IMR-90 (cell line): ENCODE results near the gene SNRK. TPM values are rescaled to one million over a fixed set of nuclear protein-coding genes. Genes with fewer than 3 reads are reported as not detected.

Experiments used
- ATAC-seq: fragments of 200-7000 bp; cut with Tn5 transposase; 2 replicates; pipeline ENCODE4 v1.9.1; 2020; ENCODE audit warnings: low read depth, mild to moderate bottlenecking, moderate library complexity
- BruUV-seq: library from RNA; stranded (reverse); fragments of 400-500 nt; replicated peaks from 2 replicates; lab custom pipeline; 2021; lab: Mats Ljungman, UMichigan
- CTCF ChIA-PET: fragments of 300-600 bp; formaldehyde crosslinking; extraction: SDS; loops from one replicate; lab custom pipeline; 2021; ENCODE audit warnings: antibody characterized with exemption; lab: Yijun Ruan, JAX
- POLR2A ChIA-PET: fragments of 300-600 bp; sonication (Branson Sonifier 250); formaldehyde crosslinking; loops from one replicate; lab custom pipeline; 2022; ENCODE audit warnings: antibody characterized with exemption; ENCODE audit not compliant: unreplicated experiment; lab: Charles Lee
- DNase-seq: peaks from one replicate; pipeline ENCODE4 v3.0.0; 2013
- H2AFZ ChIP-seq: replicated peaks from 2 replicates; pipeline ENCODE3; 2013; ENCODE audit warnings: low read length, mild to moderate bottlenecking; ENCODE audit not compliant: poor library complexity
- H2AK5ac ChIP-seq: 2 replicates; pipeline ENCODE4 v1.6.1; 2013; ENCODE audit warnings: low read depth, low read length, inconsistent platforms
- H2AK9ac ChIP-seq: replicated peaks from 2 replicates; pipeline ENCODE3; 2013; ENCODE audit warnings: mild to moderate bottlenecking, low read depth, low read length, moderate library complexity; ENCODE audit not compliant: poor library complexity
- H2BK120ac ChIP-seq: 2 replicates; pipeline ENCODE4 v1.6.1; 2013; ENCODE audit warnings: low read depth, low read length, inconsistent platforms
- H2BK15ac ChIP-seq: 3 replicates; pipeline ENCODE4 v1.6.1; 2013; ENCODE audit warnings: low read depth, low read length, inconsistent platforms
- H2BK20ac ChIP-seq: 2 replicates; pipeline ENCODE4 v1.6.1; 2013; ENCODE audit warnings: low read depth, mild to moderate bottlenecking, inconsistent platforms, low read length, moderate library complexity
- H2BK5ac ChIP-seq: 2 replicates; pipeline ENCODE4 v1.6.1; 2013; ENCODE audit warnings: mild to moderate bottlenecking, low read depth, low read length, inconsistent platforms; ENCODE audit not compliant: poor library complexity, severe bottlenecking
- H3K14ac ChIP-seq: replicated peaks from 2 replicates; pipeline ENCODE4 v1.6.1; 2013; ENCODE audit warnings: low read depth, low read length, inconsistent platforms
- H3K18ac ChIP-seq: 2 replicates; pipeline ENCODE4 v1.6.1; 2013; ENCODE audit warnings: low read depth, low read length, control low read depth
- H3K23ac ChIP-seq: 2 replicates; pipeline ENCODE4 v1.6.1; 2013; ENCODE audit warnings: low read depth, low read length, inconsistent platforms
- H3K27ac ChIP-seq: 2 replicates; pipeline ENCODE4 v1.5.1; 2013; ENCODE audit warnings: mild to moderate bottlenecking, control low read depth, low read length; ENCODE audit not compliant: insufficient read depth
- H3K27me3 ChIP-seq: 2 replicates; pipeline ENCODE4 v1.6.1; 2013; ENCODE audit warnings: low read length; ENCODE audit not compliant: control insufficient read depth, insufficient read depth
- H3K36me3 ChIP-seq: 2 replicates; pipeline ENCODE4 v1.6.1; 2013; ENCODE audit warnings: low read length, mixed read lengths; ENCODE audit not compliant: control insufficient read depth, insufficient read depth
- H3K4ac ChIP-seq: 2 replicates; pipeline ENCODE4 v1.6.1; 2013; ENCODE audit warnings: low read depth, low read length, inconsistent platforms
- H3K4me1 ChIP-seq: 2 replicates; pipeline ENCODE4 v1.6.1; 2013; ENCODE audit warnings: low read length, mixed read lengths; ENCODE audit not compliant: control insufficient read depth, insufficient read depth
- H3K4me2 ChIP-seq: 2 replicates; pipeline ENCODE4 v1.6.1; 2013; ENCODE audit warnings: low read depth, mild to moderate bottlenecking, control low read depth, low read length, moderate library complexity
- H3K4me3 ChIP-seq: 2 replicates; pipeline ENCODE4 v1.5.1; 2013; ENCODE audit warnings: low read depth, mild to moderate bottlenecking, control low read depth, low read length, moderate library complexity; ENCODE audit not compliant: insufficient read depth
- H3K56ac ChIP-seq: 2 replicates; pipeline ENCODE4 v1.6.1; 2013; ENCODE audit warnings: low read length, inconsistent platforms; ENCODE audit not compliant: insufficient read depth; ENCODE audit errors: extremely low read depth
- H3K79me1 ChIP-seq, 2 experiments: 2 replicates each; pipeline ENCODE4 v1.6.1; 2013; ENCODE audit warnings: low read length in 2 of 2, inconsistent platforms in 1 of 2, low read depth in 1 of 2
- H3K9ac ChIP-seq: 2 replicates; pipeline ENCODE4 v1.6.1; 2013; ENCODE audit warnings: low read depth, low read length, control low read depth
- H3K9me1 ChIP-seq: 2 replicates; pipeline ENCODE4 v1.6.1; 2013; ENCODE audit warnings: low read length, inconsistent platforms; ENCODE audit not compliant: insufficient read depth
- H3K9me3 ChIP-seq: 2 replicates; pipeline ENCODE4 v1.6.1; 2013; ENCODE audit warnings: low read length; ENCODE audit not compliant: control insufficient read depth, insufficient read depth
- H4K20me1 ChIP-seq: 2 replicates; pipeline ENCODE4 v1.6.1; 2013; ENCODE audit warnings: low read length, inconsistent platforms; ENCODE audit not compliant: insufficient read depth
- H4K5ac ChIP-seq: 2 replicates; pipeline ENCODE4 v1.6.1; 2013; ENCODE audit warnings: mild to moderate bottlenecking, low read depth, low read length, control low read depth
- H4K8ac ChIP-seq, 2 experiments: 2 replicates each; pipeline ENCODE4 v1.6.1; 2013; ENCODE audit warnings: low read depth in 2 of 2, low read length in 2 of 2, control low read depth in 1 of 2, inconsistent platforms in 1 of 2
- H4K91ac ChIP-seq: 2 replicates; pipeline ENCODE4 v1.6.1; 2013; ENCODE audit warnings: low read depth, low read length, inconsistent platforms; ENCODE audit not compliant: insufficient read depth
- CTCF ChIP-seq: conservative IDR thresholded peaks from 2 replicates; pipeline ENCODE4 v1.5.1; 2012; ENCODE audit warnings: mild to moderate bottlenecking, low read depth, low read length, improper control_type of control experiment
- NFE2L2 ChIP-seq: fragments of 150-350 bp; IDR thresholded peaks from 2 replicates; pipeline ENCODE4 v1.6.1; 2016; ENCODE audit warnings: low read depth, mild to moderate bottlenecking, low read length
- RAD21 ChIP-seq: IDR thresholded peaks from 2 replicates; pipeline ENCODE4 v1.6.1; 2012; ENCODE audit warnings: low read length, improper control_type of control experiment
- RCOR1 ChIP-seq: IDR thresholded peaks from 2 replicates; pipeline ENCODE4 v1.6.1; 2012; ENCODE audit warnings: mild to moderate bottlenecking, low read length, improper control_type of control experiment; ENCODE audit not compliant: insufficient replicate concordance
- WGBS, 2 experiments: methylation state at CpG; one replicate each; pipeline versions ENCODE4 v1.1.5 to v1.1.7; 2013; ENCODE audit warnings: missing lambda C conversion rate in 2 of 2; ENCODE audit not compliant: insufficient read length in 1 of 2; ENCODE audit errors: extremely low coverage in 2 of 2; 5-methylcytosine and 5-hydroxymethylcytosine counted together
- dilution Hi-C: fragments of 300-500 bp; cut with HindIII; formaldehyde crosslinking; loops from one replicate; pipeline ENCODE4 v1.14.3; 2018; ENCODE audit warnings: low sequenced_read_pairs; ENCODE audit not compliant: unreplicated experiment
- in situ Hi-C: fragments of 300-500 bp; cut with MboI; formaldehyde crosslinking; loops from 3 replicates; pipeline ENCODE4 v1.14.3; 2019; ENCODE audit warnings: low sequenced_read_pairs, inconsistent platforms, mixed read lengths
- intact Hi-C: fragments of 100-400 bp; cut with micrococcal nuclease; formaldehyde crosslinking; loops from 2 replicates; pipeline ENCODE4 v1.10.0; 2022
- polyA plus RNA-seq, 3 experiments: library from polyadenylated mRNA; depleted of rRNA; stranded (reverse); fragments of >200 nt; gene quantifications; 2 replicates each; pipeline ENCODE4 v1.2.3, GENCODE V29; 2012; ENCODE audit warnings: low replicate concordance in 1 of 3
- total RNA-seq: library from RNA; depleted of rRNA; stranded (reverse); fragments of >200 nt; gene quantifications from 2 replicates; pipeline ENCODE4 v1.2.3, GENCODE V29; 2012

The SNRK gene
- total and polyA plus RNA-seq, 2 of the 4 experiments (the other 2 are of a cell fraction): 4.7 to 23.1 TPM

DNA sequence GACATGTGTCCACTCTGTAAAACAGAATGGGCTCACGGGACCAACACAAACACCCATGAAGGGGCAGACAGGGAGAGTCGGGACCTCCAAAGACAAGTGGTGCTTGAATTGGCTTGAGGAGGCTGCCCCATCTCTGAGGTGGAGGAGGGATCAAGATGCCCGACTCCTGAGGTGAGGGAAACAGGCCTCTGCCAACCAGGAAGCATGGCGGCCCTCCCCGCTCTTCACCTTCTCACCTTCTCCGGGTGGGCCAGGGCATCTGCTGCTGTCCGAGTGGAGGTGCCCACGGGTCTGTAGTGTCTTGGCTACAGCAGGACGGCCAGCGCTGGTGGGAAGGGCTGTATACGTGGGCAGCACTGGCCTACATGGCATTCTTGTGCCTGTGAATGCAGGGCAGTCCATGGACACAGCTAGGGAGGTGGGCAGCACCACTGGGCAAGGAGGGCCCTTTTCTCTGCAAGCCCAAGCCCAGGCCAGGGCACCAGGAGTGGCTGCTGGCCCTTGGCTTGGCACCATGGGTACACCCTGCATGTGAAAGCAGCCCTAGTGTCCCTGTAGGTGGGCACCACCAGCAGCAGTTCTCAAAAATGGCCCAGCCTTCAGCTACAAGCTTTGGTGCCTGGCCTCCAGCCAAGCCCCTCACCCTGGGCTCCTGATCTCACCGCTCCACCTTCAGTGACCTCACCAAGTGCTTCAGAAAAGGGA, 79.4 kb downstream of the SNRK start:
- no peak overlapping the region for H4K8ac ChIP-seq
- H3K9ac ChIP-seq: no peak overlapping the region
- H3K27me3 ChIP-seq: no peaks in the 10 kb centered on the region
- H2BK120ac ChIP-seq: no peak overlapping the region
- in situ Hi-C loops (no loop called here), dilution Hi-C loops (no loop called here), intact Hi-C loops (no loop called here)
- CTCF ChIA-PET: no interaction called here
- no peak overlapping the region for H2AK5ac ChIP-seq
- H3K36me3 ChIP-seq: peaks cover 10% of the 10 kb centered on the region; the same call in 1 of the 2 replicates
- no peak overlapping the region for H3K14ac ChIP-seq
- BruUV-seq: no TSS peak
- WGBS, 2 experiments: 100% methylated on average over 3 of the region's 12 CpGs; no CpG with 5 or more reads in 1 of the 2 experiments
- H3K4me1 ChIP-seq: peaks cover 7% of the 10 kb centered on the region; the same call in 1 of the 2 replicates
- H4K91ac ChIP-seq: no peak overlapping the region
- H4K20me1 ChIP-seq: no peaks in the 10 kb centered on the region
- H3K9me1 ChIP-seq: peaks cover 10% of the 10 kb centered on the region
- no peak overlapping the region for H3K18ac ChIP-seq
- POLR2A ChIA-PET: no interaction called here
- no peaks in the 10 kb centered on the region for H3K79me1 ChIP-seq
- no peak overlapping the region for H2AK9ac ChIP-seq
- no peak overlapping the region for H2BK20ac ChIP-seq
- no peak overlapping the region for H3K4me2 ChIP-seq
- H2BK15ac ChIP-seq: no peak overlapping the region
- H3K4me3 ChIP-seq: no peak overlapping the region
- H3K4ac ChIP-seq: no peak overlapping the region
- no peak overlapping the region for H4K5ac ChIP-seq
- no peak overlapping the region for H3K27ac ChIP-seq
- no peak overlapping the region for H2AFZ ChIP-seq
- no peak overlapping the region for H2BK5ac ChIP-seq
- DNase-seq (no peak), ATAC-seq (no peak)
- H3K23ac ChIP-seq: no peak overlapping the region
- no peaks in the 10 kb centered on the region for H3K9me3 ChIP-seq
- TF ChIP-seq CTCF (no peak), RAD21 (no peak), RCOR1 (no peak), NFE2L2 (no peak)
- H3K56ac ChIP-seq: no peak overlapping the region
